Suprapubic skin (tissue), 4 donors: ENCODE results near the gene FHIP1A. TPM values are rescaled to one million over a fixed set of nuclear protein-coding genes. Genes with fewer than 3 reads are reported as not detected.

Experiments used
- DNase-seq, 2 donors: peaks; one replicate each; pipeline ENCODE4 v3.0.0-alpha.2; 2019; ENCODE audit warnings: low spot score in 2 of 2
- H3K27ac ChIP-seq: fragments of 200-600 bp; sonication (generic); one replicate; pipeline ENCODE4 v1.5.1; 2019
- H3K27me3 ChIP-seq: fragments of 200-600 bp; sonication (generic); one replicate; pipeline ENCODE4 v1.5.1; 2019
- H3K36me3 ChIP-seq: fragments of 200-600 bp; sonication (generic); one replicate; pipeline ENCODE4 v1.5.1; 2019
- H3K4me1 ChIP-seq: fragments of 200-600 bp; sonication (generic); one replicate; pipeline ENCODE4 v1.5.1; 2019
- H3K4me3 ChIP-seq: fragments of 200-600 bp; sonication (generic); one replicate; pipeline ENCODE4 v1.5.1; 2019; ENCODE audit warnings: mild to moderate bottlenecking
- H3K9me3 ChIP-seq: fragments of 200-600 bp; sonication (generic); one replicate; pipeline ENCODE4 v1.5.1; 2019
- CTCF ChIP-seq, 2 donors: fragments of 200-600 bp in 1 of 2; fragments of 450-650 bp in 1 of 2; sonication (generic) in 1 of 2; IDR thresholded peaks; one replicate each; pipeline ENCODE4 v1.5.1; 2016 to 2019; ENCODE audit warnings: antibody characterized with exemption in 2 of 2, mild to moderate bottlenecking in 1 of 2, moderate library complexity in 1 of 2
- EP300 ChIP-seq: sonication (generic); formaldehyde crosslinking; IDR thresholded peaks from one replicate; pipeline ENCODE4 v1.6.1; 2017; ENCODE audit warnings: antibody characterized with exemption
- POLR2A ChIP-seq, 2 donors: fragments of 450-650 bp; IDR thresholded peaks; one replicate each; pipeline ENCODE4 v1.6.1; 2017; ENCODE audit warnings: antibody characterized with exemption in 2 of 2, mild to moderate bottlenecking in 2 of 2, moderate library complexity in 2 of 2
- POLR2AphosphoS5 ChIP-seq, 3 donors: sonication (generic); formaldehyde crosslinking; IDR thresholded peaks; one replicate each; pipeline ENCODE4 v1.6.1; 2017; ENCODE audit warnings: antibody characterized with exemption in 3 of 3
- WGBS: methylation state at CpG from one replicate; pipeline ENCODE4 v1.1.5; 2018; 5-methylcytosine and 5-hydroxymethylcytosine counted together
- total RNA-seq, 4 donors: library from RNA; depleted of rRNA; stranded (reverse); fragments of >200 nt; gene quantifications; one replicate each; pipeline ENCODE4 v1.1.0, GENCODE V29; 2016

Gene FHIP1A
- total RNA-seq, 4 donors from 2014 or later = 90.3 to 105 (median 101) TPM

DNA sequence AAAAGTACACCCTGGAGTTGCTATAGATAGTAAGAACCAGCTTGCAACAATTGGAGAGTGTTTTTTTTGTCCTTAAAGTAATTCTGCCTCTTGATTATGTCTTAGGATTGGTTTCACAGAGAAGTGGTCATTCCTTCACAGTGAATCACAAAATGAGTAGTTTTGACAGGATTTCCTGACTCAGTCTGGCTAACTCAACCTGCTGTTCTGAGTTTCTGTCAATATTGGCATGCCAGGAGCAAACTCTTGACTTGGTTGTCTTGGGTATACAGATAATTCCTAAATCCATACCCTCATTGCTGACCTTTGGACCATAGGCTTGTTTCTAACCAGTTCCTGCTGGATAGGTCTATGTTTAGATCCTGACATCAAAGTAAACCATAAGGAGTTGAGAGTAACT lies 9.4 kb downstream of the FHIP1A start:
- H3K36me3 ChIP-seq = no peaks in the 10 kb centered on the region
- H3K4me1 ChIP-seq = peaks cover 15% of the 10 kb centered on the region
- H3K9me3 ChIP-seq = no peaks in the 10 kb centered on the region
- no peak for TF ChIP-seq POLR2A (IDR thresholded peaks at IDR 0.05)
- TF ChIP-seq EP300 = no peak
- no peak for TF ChIP-seq CTCF (IDR thresholded peaks at IDR 0.05)
- no peak for TF ChIP-seq POLR2AphosphoS5 (IDR thresholded peaks at IDR 0.05)
- H3K27ac ChIP-seq = no peak overlapping the region
- no peak for DNase-seq
- no peak overlapping the region for H3K4me3 ChIP-seq
- no peaks in the 10 kb centered on the region for H3K27me3 ChIP-seq

- no peak for TF ChIP-seq POLR2AphosphoS5 (IDR thresholded peaks at IDR 0.05)
- TF ChIP-seq POLR2A (IDR thresholded peaks at IDR 0.05) = no peak
- TF ChIP-seq CTCF (IDR thresholded peaks at IDR 0.05) = no peak
- no peak for TF ChIP-seq EP300
Observed at GRCh38 chr4:151418856-151419255, 9.9 kb downstream of the FHIP1A start.

GRCh38 chr4:151420250-151420807 lies 11.4 kb downstream of the FHIP1A start:
- Histone ChIP-seq H3K4me3 (no peak overlapping the region), H3K9me3 (no peaks in the 10 kb centered on the region), H3K36me3 (no peaks in the 10 kb centered on the region), H3K27me3 (no peaks in the 10 kb centered on the region), H3K4me1 (peaks cover 15% of the 10 kb centered on the region), H3K27ac (no peak overlapping the region)
- TF ChIP-seq EP300 = no peak
- no peak for TF ChIP-seq CTCF (IDR thresholded peaks at IDR 0.05)
- TF ChIP-seq POLR2A (IDR thresholded peaks at IDR 0.05) = no peak
- no peak for TF ChIP-seq POLR2AphosphoS5 (IDR thresholded peaks at IDR 0.05)
- no peak for DNase-seq

More at GRCh38 chr4:151418856-151419255, 9.9 kb downstream of the FHIP1A start:
- WGBS = 59% methylated on average over 1 of the region's 1 CpG
- Histone ChIP-seq H3K27me3 (no peaks in the 10 kb centered on the region), H3K27ac (no peak overlapping the region), H3K4me3 (no peak overlapping the region), H3K36me3 (no peaks in the 10 kb centered on the region), H3K9me3 (no peaks in the 10 kb centered on the region), H3K4me1 (peaks cover 15% of the 10 kb centered on the region)
- DNase-seq = no peak

GRCh38 chr4:151422854-151423253 lies 13.9 kb downstream of the FHIP1A start:
- H3K4me3 ChIP-seq = no peak overlapping the region
- 45% methylated on average over 3 of the region's 3 CpGs for WGBS
- H3K36me3 ChIP-seq = no peaks in the 10 kb centered on the region
- no peak overlapping the region for H3K27ac ChIP-seq
- no peak for DNase-seq
- H3K9me3 ChIP-seq = no peaks in the 10 kb centered on the region
- no peaks in the 10 kb centered on the region for H3K27me3 ChIP-seq
- TF ChIP-seq POLR2AphosphoS5 (IDR thresholded peaks at IDR 0.05) (no peak), POLR2A (IDR thresholded peaks at IDR 0.05) (no peak), CTCF (IDR thresholded peaks at IDR 0.05) (no peak), EP300 (no peak)
- H3K4me1 ChIP-seq = peaks cover 6% of the 10 kb centered on the region

GRCh38 chr4:151426513-151426912 lies 17.5 kb downstream of the FHIP1A start:
- Histone ChIP-seq H3K36me3 (no peaks in the 10 kb centered on the region), H3K9me3 (no peaks in the 10 kb centered on the region), H3K4me1 (peaks cover 6% of the 10 kb centered on the region), H3K4me3 (no peak overlapping the region), H3K27ac (no peak overlapping the region), H3K27me3 (no peaks in the 10 kb centered on the region)
- WGBS = 32% methylated on average over 1 of the region's 1 CpG
- TF ChIP-seq CTCF (IDR thresholded peaks at IDR 0.05) (no peak), POLR2AphosphoS5 (IDR thresholded peaks at IDR 0.05) (no peak), POLR2A (IDR thresholded peaks at IDR 0.05) (no peak), EP300 (no peak)
- DNase-seq = no peak
